BJ (cell line): ENCODE data around the gene SEH1L. TPM values are rescaled to one million over a fixed set of nuclear protein-coding genes. Genes with fewer than 3 reads are reported as not detected.
A peak's percentile ranks its signal among the peaks of the same experiment; 100 is the strongest.

Source experiments
- CTCF ChIA-PET: fragments of 350-600 bp; formaldehyde crosslinking; extraction: SDS; loops from one replicate; lab custom pipeline; 2021; ENCODE audit warnings: antibody characterized with exemption, inconsistent platforms; lab: Yijun Ruan, JAX
- POLR2A ChIA-PET: fragments of 300-600 bp; sonication (Branson Sonifier 250); formaldehyde crosslinking; extraction: SDS; loops from one replicate; lab custom pipeline; 2021; ENCODE audit warnings: antibody characterized with exemption; lab: Charles Lee
- DNase-seq: peaks from one replicate; pipeline ENCODE4 v3.0.0-alpha.2; 2011; ENCODE audit warnings: low read depth
- H3K27me3 ChIP-seq: 2 replicates; pipeline ENCODE4 v1.6.0; 2011; ENCODE audit warnings: low read length; ENCODE audit not compliant: control insufficient read depth, insufficient read depth
- H3K36me3 ChIP-seq: 2 replicates; pipeline ENCODE4 v1.5.1; 2011; ENCODE audit warnings: low read length; ENCODE audit not compliant: control insufficient read depth, insufficient read depth
- H3K4me3 ChIP-seq: 2 replicates; pipeline ENCODE4 v1.5.1; 2011; ENCODE audit warnings: low read depth, mild to moderate bottlenecking, control low read depth, low read length
- CTCF ChIP-seq: IDR thresholded peaks from 2 replicates; pipeline ENCODE4 v1.5.1; 2011; ENCODE audit warnings: low read depth, mild to moderate bottlenecking, control low read depth, inconsistent platforms, low read length, moderate library complexity; ENCODE audit not compliant: insufficient read depth
- polyA plus RNA-seq: library from polyadenylated mRNA; depleted of rRNA; stranded (reverse); fragments of >200 nt; gene quantifications from 2 replicates; pipeline ENCODE4 v1.2.3, GENCODE V29; 2011

Gene SEH1L
- polyA plus RNA-seq, 1 experiment = 32.3 TPM

- no peak for TF ChIP-seq CTCF
- H3K4me3 ChIP-seq = no peak overlapping the region
- POLR2A ChIA-PET = no interaction called here
- H3K27me3 ChIP-seq = no peaks in the 10 kb centered on the region
- DNase-seq = no peak
- CTCF ChIA-PET = interaction anchor here (1.0 to 2.8 kb wide), 5 partner anchors 9 to 254 kb away, joined by 3 to 14 read pairs (median 3); no protein-coding TSS in a partner anchor
- H3K36me3 ChIP-seq = peaks cover 2% of the 10 kb centered on the region; the same call in 1 of the 2 replicates
Observed at GRCh38 chr18:12998332-12999060, 50.7 kb downstream of the SEH1L start.

- H3K27me3 ChIP-seq = no peaks in the 10 kb centered on the region
- CTCF ChIA-PET = interaction anchor here (0.8 to 2.8 kb wide), 5 partner anchors 10 to 630 kb away, joined by 3 to 18 read pairs (median 4); no protein-coding TSS in a partner anchor
- POLR2A ChIA-PET = no interaction called here
- no peak overlapping the region for H3K4me3 ChIP-seq
- TF ChIP-seq CTCF = peak; percentile 71
- peak; percentile 47 for DNase-seq
- H3K36me3 ChIP-seq = 0 out of 2 replicates have a peak, but pooled peaks cover 1% of the 10 kb centered on the region
Observed at GRCh38 chr18:13003466-13003896, 55.7 kb downstream of the SEH1L start.

GRCh38 chr18:13004396-13004795, 56.6 kb downstream of the SEH1L start:
- Histone ChIP-seq H3K36me3 (peaks cover 3% of the 10 kb centered on the region; the same call in 1 of the 2 replicates), H3K4me3 (no peak overlapping the region), H3K27me3 (no peaks in the 10 kb centered on the region)
- DNase-seq = no peak
- no peak for TF ChIP-seq CTCF
- ChIA-PET POLR2A (no interaction called here), CTCF (interaction anchor here (0.8 to 2.8 kb wide), 6 partner anchors 9 to 629 kb away, joined by 3 to 18 read pairs (median 4); no protein-coding TSS in a partner anchor)

- POLR2A ChIA-PET = no interaction called here
- CTCF ChIA-PET = interaction anchor here (0.8 to 2.8 kb wide), 5 partner anchors 8 to 154 kb away, joined by 3 to 18 read pairs (median 4); no protein-coding TSS in a partner anchor
- no peak for TF ChIP-seq CTCF
- Histone ChIP-seq H3K27me3 (no peaks in the 10 kb centered on the region), H3K4me3 (no peak overlapping the region), H3K36me3 (peaks cover 3% of the 10 kb centered on the region; the same call in 1 of the 2 replicates)
- no peak for DNase-seq
Observed at GRCh38 chr18:13005289-13005688, 57.5 kb downstream of the SEH1L start.
